ENCODE measurements around the gene ARPC1A.

- TF ChIP-seq POLR2A (IDR thresholded peaks at IDR 0.05) (no peak), CTCF (IDR thresholded peaks at IDR 0.05) (no peak), POLR2AphosphoS5 (IDR thresholded peaks at IDR 0.05) (no peak)
Measured at GRCh38 chr7:99290980-99291607, 34.6 kb upstream of the ARPC1A start.

All from suprapubic skin (tissue), 4 donors.